ENCODE results near the gene SMAD7.

DNA sequence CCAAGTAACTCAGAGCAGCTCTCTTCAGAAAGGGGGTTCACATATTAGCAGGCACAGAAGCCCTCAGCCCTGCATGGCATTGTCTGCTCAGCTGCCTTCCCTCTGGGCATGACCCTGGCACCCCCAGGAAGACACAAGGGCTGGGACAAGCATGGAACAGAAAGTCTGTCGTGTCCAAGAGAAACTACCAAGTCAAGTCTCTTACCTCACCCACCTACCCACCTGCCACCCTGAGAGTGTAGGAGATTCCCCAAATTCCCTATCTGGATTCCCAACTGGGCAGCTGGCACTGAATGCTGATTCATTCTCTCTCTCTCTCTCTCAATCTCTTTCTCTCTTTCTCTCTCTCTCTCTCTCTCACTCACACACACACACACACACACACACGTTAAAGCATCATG, 21.6 kb downstream of the SMAD7 start:
- TF ChIP-seq POLR2A (IDR thresholded peaks at IDR 0.05) (no peak), CTCF (IDR thresholded peaks at IDR 0.05) (no peak)

Data from body of pancreas (tissue), 4 donors.